Fibroblast of peridontal ligament (primary cell): ENCODE measurements around the gene CNNM3.

Source experiments
- DNase-seq: peaks from one replicate; pipeline ENCODE4 v3.0.0-alpha.2; 2010; ENCODE audit errors: extremely low read depth

The CNNM3 gene

GRCh38 chr2:96816836-96817702 is 1.0 kb downstream of the CNNM3 start:
- DNase-seq = peak; percentile 13

DNA sequence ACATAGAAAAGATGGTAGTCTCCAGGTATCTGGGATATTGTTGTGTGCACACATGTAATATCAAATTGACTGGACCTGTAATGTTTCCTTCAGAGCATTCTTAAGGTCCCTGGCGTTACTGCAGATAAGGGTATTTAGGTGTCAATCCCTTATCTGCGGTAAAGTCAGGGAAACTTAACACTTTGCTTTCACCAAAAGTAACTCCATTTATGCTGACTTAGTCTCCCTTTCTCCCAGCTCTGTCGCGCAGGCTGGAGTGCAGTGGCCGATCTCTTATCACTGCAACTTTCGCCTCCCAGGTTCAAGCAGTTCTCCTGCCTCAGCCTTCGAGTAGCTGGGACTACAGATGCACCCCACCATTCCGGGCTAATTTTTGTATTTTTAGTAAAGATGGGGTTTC is 1.8 kb downstream of the CNNM3 start:
- no peak for DNase-seq

GRCh38 chr2:96819128-96819875 is 3.2 kb downstream of the CNNM3 start:
- DNase-seq = no peak

- DNase-seq = no peak
Measured at GRCh38 chr2:96819876-96820511, 3.9 kb downstream of the CNNM3 start.

- no peak for DNase-seq
Measured at GRCh38 chr2:96821113-96821675, 5.1 kb downstream of the CNNM3 start.

DNA sequence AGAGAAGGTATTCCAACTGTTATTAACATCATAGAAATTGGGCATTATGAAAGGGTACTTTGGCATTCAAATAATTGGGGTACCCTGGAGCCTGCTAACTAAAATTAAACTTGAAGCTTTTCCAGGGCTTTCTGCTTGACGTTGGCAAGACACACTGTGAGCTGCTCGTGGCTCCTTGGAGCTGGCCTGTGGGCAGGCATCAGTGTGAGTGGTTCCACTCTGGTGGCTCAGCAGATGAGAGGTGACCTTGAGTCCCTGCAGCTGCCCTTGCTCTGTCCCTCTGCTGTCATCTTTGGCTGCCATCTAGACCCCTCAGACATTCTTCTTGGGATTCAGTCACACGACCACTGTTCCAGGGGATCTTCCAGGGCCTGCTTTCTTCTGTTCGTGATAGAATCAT is 6.7 kb downstream of the CNNM3 start:
- DNase-seq = no peak

DNA sequence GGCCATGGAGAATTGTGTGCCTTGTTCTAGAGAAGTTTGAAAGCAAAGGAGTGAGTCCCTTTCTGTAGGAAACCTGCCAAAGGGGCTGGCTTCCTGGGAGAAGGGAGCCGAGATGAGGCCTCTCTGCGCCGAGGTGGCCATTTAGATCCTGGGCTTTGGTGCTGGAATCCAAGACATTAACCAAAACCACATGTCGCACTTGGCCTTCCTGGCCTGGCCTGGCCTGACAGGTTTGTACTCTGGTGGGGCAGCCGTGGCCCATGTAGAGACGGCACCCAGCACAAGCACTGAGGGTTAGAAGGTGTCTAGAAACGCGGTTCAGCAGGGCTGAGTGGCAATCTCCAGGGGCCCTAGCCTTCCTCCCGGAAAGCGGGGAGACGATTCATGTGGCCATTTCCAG is 7.1 kb downstream of the CNNM3 start:
- no peak for DNase-seq

DNA sequence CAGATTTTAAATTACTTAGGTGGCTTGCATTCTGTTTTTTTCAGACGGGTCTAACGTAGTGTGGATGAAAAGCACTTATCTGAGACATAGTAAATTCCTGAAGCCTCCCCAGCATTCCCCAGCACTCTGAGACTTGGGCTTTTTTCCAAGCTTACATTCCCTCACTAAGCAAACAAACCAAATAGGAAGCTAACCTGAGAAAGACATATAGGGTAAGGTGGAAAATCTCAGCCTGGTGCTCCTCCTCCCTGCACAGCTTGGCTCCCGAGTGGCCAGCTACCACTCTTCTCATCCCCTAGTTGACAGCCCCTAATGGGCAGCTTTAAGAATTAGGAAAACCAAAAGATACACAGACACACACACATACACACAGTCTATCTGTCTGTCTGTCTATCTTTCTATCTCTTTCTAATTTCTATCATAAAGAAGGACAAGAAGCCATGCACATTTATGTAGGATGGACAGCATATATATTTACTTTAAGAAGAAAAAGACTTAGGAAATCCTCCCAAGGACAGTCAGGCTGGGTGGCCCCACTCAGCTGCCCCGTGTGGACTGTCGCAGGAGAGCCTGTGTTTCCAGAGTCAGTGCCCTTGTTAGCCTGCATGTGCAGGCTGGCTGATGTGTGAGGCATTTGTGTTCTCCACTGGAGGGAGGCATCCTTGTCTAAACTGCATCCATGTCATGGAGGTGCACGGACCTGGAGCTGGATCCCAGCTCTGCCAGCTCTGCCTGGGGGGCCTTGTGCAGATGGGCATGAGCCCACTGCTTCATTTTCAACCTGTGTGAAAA is 8.2 kb downstream of the CNNM3 start:
- peak; percentile 35 for DNase-seq

- no peak for DNase-seq
Measured at GRCh38 chr2:96825057-96825456, 9.0 kb downstream of the CNNM3 start.

DNA sequence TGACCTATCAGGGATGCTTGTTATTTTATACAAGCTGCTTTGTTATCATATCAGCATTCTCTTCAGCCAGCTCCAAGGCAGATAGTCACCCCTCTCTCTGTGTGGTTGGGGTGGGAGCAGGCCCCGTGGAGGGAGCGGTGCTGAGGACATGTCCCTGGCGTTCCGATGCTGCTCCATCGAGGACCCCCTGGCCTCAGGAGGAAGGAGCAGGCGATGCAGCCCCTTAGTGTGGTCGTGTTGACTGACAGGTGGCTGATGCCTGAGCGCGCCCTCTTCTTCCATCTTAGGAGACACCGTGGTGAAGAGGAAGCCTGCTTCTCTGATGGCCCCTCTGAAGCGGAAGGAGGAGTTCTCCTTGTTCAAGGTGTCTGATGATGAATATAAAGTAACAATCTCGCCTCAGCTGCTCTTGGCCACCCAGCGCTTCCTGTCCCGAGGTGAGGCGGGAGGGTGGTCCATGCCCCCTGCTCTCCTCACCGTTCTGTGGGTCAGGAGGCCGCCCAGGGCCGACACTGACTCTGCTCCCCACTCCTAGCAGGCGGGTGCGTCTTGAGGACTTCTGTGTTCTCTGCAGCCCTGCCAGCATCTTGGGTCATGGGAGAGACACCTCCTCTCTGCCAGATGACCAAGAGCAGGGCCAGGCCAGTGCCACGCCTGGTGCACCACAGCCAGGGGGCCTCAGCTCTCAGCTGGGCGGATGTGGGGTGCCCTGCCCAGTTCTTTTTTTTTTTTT is 10.6 kb downstream of the CNNM3 start:
- DNase-seq = no peak

GRCh38 chr2:96828436-96828835 is 12.4 kb downstream of the CNNM3 start:
- DNase-seq = no peak

GRCh38 chr2:96828874-96829273 is 12.8 kb downstream of the CNNM3 start:
- DNase-seq = no peak

DNA sequence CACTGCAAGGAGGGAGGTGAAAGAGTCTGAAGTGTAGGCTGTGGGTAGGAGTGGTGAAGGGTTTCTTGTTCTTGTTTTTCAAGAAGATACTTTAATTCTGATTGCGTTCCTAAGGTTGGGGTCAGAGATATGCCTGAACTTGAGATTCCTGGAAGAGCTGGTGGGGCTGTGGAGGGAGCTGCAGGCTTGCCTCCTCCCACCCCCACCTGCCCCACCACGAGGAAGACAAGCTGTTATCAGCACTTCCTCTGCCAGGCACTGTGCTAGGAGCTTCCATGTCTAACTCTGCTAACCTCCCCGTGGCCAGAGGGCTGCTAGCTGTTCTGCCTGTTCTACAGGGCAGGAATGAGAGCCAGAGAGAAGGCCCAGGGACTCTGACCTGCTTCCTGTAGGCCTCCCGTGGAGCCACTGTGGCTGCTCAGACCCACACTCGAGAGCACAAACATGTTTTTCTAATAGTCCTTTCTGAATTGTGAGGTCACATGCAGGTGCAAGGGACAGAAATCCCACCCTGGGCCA is 14.0 kb downstream of the CNNM3 start:
- no peak for DNase-seq

DNA sequence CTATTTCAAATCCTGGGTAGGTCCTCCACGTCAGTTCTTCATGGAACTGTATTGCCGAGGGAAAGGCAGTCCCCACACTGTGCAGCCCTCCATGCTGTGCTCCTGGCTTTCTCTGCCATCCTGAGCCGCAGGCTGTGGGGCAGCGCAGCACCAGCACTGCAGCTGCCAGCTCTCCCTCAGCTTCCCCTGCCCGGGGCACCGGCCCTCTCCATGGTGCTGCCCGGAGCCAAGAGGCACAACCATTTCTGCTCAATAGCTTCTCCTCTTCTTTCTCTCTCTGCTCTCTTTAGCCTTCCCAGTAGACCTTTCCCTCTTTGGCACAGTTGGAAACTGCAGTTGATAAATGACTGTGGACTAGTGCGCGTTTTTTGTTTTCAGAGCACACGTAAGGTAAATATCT is 15.6 kb downstream of the CNNM3 start:
- no peak for DNase-seq

GRCh38 chr2:96832408-96832753 is 16.3 kb downstream of the CNNM3 start:
- DNase-seq = no peak

DNA sequence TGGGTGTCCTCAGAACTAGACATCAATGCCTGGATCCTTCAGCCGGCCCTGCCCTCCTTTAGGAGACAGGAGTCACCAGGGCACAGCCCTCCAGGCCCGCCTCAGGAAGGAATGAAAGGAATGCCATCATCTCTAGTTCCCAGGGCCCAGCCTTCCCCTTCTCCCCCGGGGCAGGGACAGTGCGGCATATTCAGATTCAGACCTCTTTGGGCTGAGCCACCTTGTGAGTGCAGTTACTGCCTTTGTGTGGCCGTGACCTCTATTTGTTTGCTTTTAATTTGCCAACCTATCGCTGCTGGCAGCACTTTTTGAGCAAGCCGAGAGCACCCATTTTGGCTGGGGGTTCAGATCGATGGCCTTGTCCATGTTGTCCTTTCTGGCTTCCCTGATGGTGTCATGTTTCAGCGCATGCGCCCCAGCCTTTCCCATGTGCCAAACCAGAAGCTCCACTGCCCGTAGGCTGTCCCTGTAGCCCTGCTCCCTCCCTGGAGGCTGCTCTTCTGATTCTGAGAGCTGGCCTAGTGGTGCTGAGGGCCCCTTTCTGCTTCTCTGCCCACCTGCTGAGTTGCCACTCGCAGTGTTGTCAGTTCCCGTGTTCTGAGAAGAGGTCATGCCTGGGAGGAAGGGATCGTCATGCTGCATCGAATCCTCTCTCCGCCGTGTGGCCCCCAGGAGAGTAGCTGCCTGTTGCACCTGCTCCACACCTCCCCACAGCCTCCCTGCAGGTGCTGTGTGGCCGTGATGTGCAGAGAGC is 16.9 kb downstream of the CNNM3 start:
- DNase-seq = peak; percentile 10

GRCh38 chr2:96835830-96836229 is 19.8 kb downstream of the CNNM3 start:
- DNase-seq = no peak

- no peak for DNase-seq
Measured at GRCh38 chr2:96837575-96837974, 21.5 kb downstream of the CNNM3 start.

DNA sequence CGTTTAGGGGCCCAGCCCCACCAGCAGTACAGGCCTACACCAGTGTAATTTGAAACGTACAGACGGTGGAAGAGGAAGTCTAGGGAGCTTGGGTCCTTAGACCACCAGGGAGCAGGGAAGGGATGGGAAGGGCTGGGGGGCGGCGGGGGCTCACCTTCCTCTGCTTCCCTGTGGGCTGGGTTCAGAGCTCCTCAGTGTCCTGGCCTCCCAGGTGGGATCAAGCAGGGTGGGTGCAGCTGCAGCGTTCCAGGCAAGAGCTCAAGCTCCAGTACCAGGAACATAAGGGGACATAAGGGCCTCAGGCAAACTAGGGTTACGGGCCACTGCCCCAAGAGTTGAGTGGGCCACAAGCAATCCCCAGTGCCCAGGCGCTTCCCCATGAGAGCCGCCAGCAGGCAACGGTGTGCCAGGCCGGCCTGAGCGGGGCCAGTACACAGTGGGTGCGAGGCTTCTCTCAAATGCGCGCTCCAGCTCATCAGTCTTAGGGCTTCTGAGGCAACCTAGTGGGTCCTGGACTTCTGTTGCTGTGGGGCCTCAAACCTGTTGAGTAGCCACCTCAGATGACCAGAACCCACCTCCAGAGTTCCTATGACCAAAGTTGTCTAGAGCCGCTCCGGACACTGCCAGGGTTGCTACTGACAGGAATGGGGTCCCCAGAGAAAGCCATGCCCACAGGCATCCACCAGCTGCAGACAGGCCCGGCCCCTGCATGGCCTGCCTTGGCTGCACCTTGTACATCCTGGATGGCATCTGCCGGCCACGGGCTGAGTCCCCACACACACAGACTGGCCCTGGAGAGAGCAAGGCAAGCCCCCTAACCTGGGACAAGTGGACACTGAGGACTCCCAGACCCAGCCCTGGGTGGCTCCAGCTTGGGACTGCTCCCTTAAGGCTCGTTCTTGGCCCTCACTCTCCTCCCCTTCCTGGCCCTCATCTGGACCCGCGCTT is 22.6 kb downstream of the CNNM3 start:
- DNase-seq = no peak
